GM12875 (cell line): ENCODE measurements around the gene OPTC.
"Not testable (repeated sequence)": the region's sequence is repeated elsewhere in the genome, so short reads cannot be mapped to it uniquely, and the experiment has no call there.

Source experiments
- H3K4me3 ChIP-seq: one replicate; pipeline ENCODE4 v1.5.1; 2011; ENCODE audit warnings: low read depth, low read length, control low read depth
- TF ChIP-seq, protein P1 (sequence below): IDR thresholded peaks from 2 replicates; pipeline ENCODE4 v1.5.1; 2011; ENCODE audit warnings: low read depth, mild to moderate bottlenecking, control low read depth, inconsistent platforms, low read length, moderate library complexity, borderline replicate concordance; ENCODE audit not compliant: insufficient read depth

The OPTC gene

DNA sequence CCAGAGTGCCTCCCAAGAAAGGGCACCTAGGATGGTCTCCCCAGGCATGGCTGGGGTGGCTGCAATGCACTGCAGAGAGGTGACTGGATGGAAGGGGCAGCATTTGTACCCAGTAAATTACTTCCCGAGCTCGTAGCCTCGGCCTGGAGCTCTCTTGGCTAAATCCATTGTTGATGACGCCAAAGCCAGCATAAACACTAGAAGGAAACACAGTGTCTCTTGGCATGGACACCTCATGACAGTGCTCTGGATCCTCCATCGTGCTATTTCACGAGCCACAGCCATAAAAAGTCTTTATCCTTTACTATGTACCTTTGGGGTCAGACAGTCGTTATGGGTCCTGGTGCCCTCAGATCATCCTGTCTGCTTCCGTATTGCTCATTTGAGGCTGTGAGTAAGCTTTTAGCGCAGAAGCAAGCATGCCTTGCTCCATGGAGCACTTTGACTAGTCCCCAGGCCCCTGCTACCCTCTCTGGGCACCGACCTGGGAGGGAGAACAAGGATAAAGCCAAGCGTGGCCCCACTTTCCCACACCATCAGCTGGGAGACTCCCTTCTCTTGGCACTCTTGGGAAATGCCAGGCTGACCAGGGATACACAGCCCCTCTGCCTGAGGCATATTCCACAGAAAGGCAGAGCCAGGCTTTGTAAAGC, 28.7 kb upstream of the OPTC start:
- TF ChIP-seq, protein P1, sequence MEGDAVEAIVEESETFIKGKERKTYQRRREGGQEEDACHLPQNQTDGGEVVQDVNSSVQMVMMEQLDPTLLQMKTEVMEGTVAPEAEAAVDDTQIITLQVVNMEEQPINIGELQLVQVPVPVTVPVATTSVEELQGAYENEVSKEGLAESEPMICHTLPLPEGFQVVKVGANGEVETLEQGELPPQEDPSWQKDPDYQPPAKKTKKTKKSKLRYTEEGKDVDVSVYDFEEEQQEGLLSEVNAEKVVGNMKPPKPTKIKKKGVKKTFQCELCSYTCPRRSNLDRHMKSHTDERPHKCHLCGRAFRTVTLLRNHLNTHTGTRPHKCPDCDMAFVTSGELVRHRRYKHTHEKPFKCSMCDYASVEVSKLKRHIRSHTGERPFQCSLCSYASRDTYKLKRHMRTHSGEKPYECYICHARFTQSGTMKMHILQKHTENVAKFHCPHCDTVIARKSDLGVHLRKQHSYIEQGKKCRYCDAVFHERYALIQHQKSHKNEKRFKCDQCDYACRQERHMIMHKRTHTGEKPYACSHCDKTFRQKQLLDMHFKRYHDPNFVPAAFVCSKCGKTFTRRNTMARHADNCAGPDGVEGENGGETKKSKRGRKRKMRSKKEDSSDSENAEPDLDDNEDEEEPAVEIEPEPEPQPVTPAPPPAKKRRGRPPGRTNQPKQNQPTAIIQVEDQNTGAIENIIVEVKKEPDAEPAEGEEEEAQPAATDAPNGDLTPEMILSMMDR = no peak
- H3K4me3 ChIP-seq = no peak overlapping the region

DNA sequence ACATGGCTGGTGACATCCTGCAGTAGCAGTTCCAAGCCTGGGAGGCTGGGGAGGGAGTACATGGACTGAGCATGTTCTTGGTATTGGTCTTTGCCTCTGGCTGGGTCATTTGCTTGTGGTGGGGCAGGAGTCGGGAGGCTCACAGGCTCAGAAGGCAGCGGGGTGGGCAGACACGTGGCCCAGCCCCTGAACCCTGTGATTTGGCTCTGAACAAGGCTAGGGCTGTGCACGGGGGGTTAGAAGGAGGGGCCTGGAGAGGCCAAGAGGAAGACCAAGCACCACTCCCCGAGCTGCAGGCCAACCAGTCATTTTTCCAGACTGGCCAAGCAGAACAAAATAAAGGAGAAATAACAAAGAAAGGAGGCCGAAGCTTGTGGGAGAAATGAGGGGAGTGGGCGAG, 28.0 kb upstream of the OPTC start:
- TF ChIP-seq, protein P1 = no peak
- no peak overlapping the region for H3K4me3 ChIP-seq

DNA sequence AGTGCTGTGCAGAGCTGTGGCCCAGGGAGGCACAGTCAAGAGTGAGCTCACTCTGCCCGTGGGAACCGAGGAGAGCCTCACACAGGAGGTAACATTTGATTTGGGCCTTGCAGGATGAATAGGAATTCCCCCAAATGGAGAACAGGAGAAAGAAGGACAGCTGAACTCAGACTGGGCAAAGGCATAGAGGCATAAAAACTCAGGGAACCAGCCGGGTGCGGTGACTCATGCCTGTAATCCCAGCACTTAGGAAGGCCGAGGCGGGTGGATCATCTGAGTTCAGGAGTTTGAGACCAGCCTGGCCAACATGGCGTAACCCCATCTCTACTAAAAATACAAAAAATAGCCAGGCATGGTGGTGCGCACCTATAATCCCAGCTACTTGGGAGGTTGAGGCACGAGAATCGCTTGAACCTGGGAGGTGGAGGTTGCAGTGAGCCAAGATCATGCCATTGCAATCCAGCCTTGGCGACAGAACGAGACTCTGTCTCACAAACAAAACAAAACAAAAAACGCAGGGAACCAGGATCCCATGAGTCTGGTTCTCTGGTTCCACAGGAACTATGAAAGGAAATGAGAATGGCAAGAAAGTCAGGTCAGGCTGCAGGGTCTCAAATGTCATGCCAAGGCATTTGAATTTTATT, 26.9 kb upstream of the OPTC start:
- H3K4me3 ChIP-seq = not testable (repeated sequence)

DNA sequence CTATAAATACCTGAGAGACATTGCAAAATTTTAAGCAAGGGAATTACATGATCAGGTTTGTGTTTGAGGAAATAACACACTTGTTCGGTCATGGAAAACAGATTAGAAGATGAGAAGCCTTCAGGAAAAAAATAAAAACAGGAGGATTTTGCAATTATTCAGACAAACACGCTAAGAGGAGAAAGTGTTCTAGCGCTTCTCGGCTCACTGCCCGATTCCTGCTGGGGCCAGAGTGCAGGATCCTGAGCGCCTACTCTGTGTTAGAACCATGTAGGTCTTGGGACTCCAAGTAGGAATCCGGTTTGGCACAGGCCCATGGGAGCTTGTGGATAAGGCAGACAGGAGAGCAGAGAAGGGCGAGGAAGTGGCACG, 26.4 kb upstream of the OPTC start:
- TF ChIP-seq, protein P1 = no peak
- H3K4me3 ChIP-seq = no peak overlapping the region

DNA sequence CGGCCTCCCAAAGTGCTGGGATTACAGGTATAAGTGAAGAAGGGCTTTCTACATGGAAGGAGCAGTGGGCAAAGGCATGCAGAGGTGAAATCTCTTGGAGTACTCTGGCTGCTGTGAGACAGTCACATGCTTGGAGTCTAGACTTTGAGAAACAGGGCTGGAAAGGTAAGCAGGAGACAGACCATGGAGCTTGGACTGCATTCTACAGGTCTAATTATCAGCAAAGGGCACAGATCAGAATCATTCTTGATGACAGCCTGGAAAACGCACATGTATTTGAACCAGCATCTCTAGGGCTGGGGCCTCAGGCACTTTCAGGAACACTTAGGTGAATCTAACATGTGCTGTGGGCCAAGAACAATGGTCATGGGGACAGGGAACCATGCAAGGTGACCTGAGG, 25.6 kb upstream of the OPTC start:
- no peak overlapping the region for H3K4me3 ChIP-seq
- TF ChIP-seq, protein P1 = no peak

DNA sequence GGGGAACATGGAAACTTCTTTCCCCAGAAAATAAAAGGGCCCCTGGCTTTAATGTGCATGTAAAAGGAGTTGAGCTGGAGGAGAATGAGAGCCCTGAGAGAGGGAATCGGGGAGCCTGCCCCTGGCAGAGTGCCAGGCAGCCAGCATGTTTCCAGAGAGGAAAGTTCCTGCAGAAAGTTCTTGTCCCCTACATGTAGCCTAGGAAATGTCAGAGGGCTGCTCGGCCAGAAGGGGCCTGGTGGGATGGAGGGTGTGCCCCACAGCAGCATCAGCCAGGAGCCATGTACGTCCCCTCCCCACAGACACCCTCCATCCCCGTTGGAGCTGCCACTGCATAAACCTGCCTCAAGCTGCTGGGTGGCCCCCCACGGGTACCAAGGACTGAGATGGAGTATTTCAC, 23.7 kb upstream of the OPTC start:
- TF ChIP-seq, protein P1 = no peak
- no peak overlapping the region for H3K4me3 ChIP-seq

DNA sequence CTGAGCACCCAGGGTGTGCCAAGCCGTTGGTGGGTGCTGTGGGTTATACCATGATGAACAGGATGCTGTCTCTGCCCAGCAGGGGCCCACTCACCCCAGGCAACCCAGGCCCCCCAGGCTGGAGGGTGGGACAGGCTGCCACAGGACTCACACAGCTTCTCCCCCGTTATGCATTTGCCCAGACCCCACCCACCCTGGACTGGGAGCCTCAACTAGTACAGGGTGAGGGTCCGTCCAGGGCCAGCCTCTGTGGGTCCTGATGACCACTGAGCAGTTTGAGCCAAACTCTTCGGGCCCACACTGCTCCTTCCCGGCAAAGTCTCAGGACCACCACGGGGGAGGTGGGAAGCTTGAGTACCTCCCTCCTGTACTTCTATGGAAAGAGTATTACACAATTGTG, 22.1 kb upstream of the OPTC start:
- TF ChIP-seq, protein P1 = no peak
- no peak overlapping the region for H3K4me3 ChIP-seq
